Ovary (tissue), 3 donors: Measurements from ENCODE around the gene VPS54.
"Not testable (repeated sequence)": the region's sequence is repeated elsewhere in the genome, so short reads cannot be mapped to it uniquely, and the experiment has no call there.

Source experiments
- CTCF ChIP-seq, 3 donors: fragments of 450-650 bp in 2 of 3; fragments of 200-600 bp in 1 of 3; IDR thresholded peaks; one replicate each; pipeline versions ENCODE4 v1.5.1 to v1.8.0; 2016 to 2022; ENCODE audit warnings: antibody characterized with exemption in 3 of 3, mild to moderate bottlenecking in 1 of 3
- EP300 ChIP-seq: sonication (generic); formaldehyde crosslinking; IDR thresholded peaks from one replicate; pipeline ENCODE4 v1.6.1; 2017; ENCODE audit warnings: antibody characterized with exemption
- donor health status: DM: no; HTN: no; CAD: no.

DNA sequence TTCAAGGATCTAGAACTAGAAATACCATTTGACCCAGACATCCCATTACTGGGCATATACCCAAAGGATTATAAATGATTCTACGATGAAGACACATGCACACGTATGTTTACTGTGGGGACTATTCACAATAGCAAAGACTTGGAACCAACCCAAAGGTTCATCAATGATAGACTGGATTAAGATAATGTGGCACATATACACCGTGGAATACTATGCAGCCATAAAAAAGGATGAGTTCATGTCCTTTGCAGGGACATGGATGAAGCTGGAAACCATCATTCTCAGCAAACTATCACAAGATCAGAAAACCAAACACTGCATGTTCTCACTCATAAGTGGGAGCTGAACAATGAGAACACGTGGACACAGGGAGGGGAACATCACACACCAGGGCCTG is 87.1 kb downstream of the VPS54 start:
- TF ChIP-seq CTCF (IDR thresholded peaks at IDR 0.05); EP300: not testable (repeated sequence)
